PC-9 (cell line): ENCODE results near the gene FLVCR1.
"Not testable (repeated sequence)": the region's sequence is repeated elsewhere in the genome, so short reads cannot be mapped to it uniquely, and the experiment has no call there.

Experiments used
- CTCF ChIP-seq: fragments of 200-600 bp; sonication (generic); conservative IDR thresholded peaks from 2 replicates; pipeline ENCODE4 v1.6.1; 2017; ENCODE audit warnings: mixed run types, antibody characterized with exemption, mild to moderate bottlenecking, moderate library complexity
- EZH2 ChIP-seq: fragments of 200-600 bp; sonication (generic); IDR thresholded peaks from 2 replicates; pipeline ENCODE4 v1.8.0; 2017; ENCODE audit warnings: antibody characterized with exemption, low read depth

DNA sequence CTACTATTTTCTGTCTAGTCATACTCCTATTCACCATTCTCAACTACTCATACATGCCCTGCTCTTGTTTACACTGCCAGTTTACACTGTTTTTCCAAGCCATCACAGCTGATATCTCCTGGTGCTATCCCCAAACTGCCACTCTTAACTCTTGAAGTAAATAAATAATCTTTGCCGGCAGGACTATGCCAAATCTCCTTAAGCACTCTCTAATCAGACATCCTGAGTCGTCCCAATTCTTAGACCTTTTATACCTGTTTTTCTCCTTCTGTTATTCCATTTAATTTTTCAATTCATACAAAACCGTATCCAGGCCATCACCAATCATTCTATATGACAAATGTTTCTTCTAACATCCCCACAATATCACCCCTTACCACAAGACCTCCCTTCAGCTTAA is 55.6 kb downstream of the FLVCR1 start:
- TF ChIP-seq EZH2, CTCF: not testable (repeated sequence)
